Fibroblast of upper back skin (primary cell): ENCODE data around the gene BABAM1.
A peak's percentile ranks its signal among the peaks of the same experiment; 100 is the strongest.

Source experiments
- DNase-seq: peaks from one replicate; pipeline ENCODE4 v3.0.0-alpha.2; 2013

BABAM1 gene

GRCh38 chr19:17304386-17305215 lies 37.4 kb downstream of the BABAM1 start:
- no peak for DNase-seq

GRCh38 chr19:17305216-17305516 lies 37.9 kb downstream of the BABAM1 start:
- no peak for DNase-seq

- peak; percentile 99 for DNase-seq
These were observed 38.5 kb downstream of the BABAM1 start, which contains the start of gene MRPL34 for GRCh38 chr19:17305517-17306284. Gene MRPL34 (plus strand): TSS chr19:17305872. CDS start chr19:17305893, 21 bp downstream.

- DNase-seq: no peak
These were observed 39.1 kb downstream of the BABAM1 start for GRCh38 chr19:17306285-17306714.

DNA sequence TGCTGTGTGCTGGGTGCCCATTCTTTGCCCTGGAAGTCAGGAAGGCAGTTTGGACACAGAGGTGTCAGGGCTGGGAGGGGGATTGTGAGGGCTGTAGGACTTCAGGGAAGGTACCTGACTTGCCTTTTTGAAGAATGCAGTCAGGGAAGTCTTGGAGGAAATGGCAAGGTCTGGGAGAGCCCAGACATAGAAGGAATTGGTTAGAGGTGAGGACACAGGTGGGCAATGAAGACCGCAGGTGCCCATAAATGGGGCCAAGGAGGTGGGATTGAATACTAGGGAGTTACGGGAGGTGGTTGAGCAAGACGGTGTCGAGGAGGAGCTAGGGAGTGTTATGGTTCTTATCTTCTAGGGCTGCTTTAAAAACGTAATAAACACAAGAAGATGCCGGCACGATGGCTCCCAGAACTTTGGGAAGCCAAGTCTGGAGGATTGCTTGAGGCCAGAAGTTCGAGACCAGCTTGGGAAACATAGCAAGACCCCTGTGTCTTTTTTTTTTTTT lies 40.7 kb downstream of the BABAM1 start:
- DNase-seq: no peak

- peak; percentile 100 for DNase-seq
These were observed 42.1 kb downstream of the BABAM1 start, which contains the start of gene DDA1 for GRCh38 chr19:17309198-17309964. Gene DDA1 (plus strand): TSS chr19:17309563. CDS start chr19:17309655, 92 bp downstream.

GRCh38 chr19:17309965-17310461 lies 42.8 kb downstream of the BABAM1 start:
- no peak for DNase-seq

DNA sequence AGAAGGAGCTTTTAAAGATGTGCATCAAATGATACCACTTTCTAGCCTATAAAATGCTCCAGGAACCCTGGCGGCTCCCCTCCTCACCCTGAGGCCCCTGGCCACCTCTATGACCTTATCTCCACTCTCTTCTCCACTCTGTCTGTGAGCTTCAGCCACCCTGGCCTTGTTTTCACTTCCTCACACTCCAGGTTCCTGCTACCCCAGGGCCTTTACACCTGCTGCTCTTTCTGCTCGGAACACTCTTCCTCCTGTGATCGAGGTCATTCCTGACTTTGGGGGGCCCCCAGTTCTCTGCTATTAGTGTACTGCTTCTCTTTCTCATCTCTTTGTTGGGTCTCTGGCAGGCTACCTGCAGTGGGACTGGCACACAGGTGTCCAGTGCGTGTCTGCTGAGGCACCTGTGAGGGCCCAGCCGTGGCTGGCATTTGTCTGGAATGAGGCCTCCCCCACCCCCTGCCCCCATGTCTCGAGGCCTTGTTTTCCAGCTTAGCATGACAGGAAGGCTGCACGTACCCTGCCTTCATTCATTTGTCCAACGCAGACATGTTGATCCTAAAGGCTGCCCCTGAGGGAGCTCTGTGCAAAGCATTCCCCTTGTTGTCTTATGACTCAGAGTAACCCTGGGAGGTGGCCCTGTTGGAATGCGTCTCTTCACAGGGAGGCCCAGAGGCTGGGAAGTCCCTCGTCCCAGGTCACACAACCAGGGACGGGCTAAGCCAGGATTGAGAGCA lies 44.4 kb downstream of the BABAM1 start:
- DNase-seq: peak; percentile 55

DNA sequence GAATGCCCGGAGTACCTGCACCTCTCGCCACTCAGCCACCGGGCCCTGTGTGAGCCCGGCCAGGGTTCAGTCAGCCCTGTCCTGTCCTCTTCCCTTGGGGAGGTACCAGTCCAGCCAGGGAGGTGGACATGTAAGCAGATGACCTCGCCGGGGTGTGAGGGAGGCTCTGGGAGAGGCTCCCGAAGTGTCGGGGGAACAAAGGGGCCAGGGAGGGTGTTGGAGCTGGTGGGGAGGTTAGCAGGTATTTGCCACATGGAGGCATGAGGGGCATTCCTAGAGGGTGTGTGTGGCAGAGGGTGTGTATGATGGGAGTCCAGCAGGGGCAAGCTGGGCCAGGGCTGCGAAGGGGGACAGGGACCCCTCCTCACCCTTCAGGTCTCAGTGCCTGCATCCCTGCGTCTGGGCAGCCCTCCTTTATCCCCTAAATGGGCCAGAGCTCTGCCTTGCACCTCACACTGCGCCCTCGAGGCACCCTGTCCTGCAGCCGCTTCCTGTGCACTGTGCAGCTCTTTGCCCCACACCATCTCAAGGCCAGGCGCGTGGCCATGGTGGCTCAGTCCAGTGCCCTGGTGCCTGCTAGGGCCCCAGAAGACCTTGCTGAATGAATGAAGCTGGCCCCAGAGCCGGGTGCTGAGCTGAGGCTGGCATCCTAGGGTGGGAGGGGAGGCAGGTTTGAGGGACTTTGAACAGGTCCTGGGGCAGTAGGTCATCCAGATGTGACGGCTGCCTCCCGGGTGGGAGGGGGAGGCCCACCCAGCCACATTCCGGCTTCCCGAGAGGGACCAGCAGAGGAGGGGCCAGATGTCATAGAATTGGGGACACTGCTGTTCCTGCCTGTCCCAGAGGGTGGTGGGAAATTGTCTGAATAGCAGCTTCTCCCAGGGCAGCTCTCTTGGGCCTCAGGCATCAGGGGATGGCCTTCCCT lies 45.2 kb downstream of the BABAM1 start:
- DNase-seq: no peak

GRCh38 chr19:17314007-17314593 lies 46.9 kb downstream of the BABAM1 start:
- no peak for DNase-seq

GRCh38 chr19:17318966-17319365 lies 51.7 kb downstream of the BABAM1 start:
- no peak for DNase-seq

DNA sequence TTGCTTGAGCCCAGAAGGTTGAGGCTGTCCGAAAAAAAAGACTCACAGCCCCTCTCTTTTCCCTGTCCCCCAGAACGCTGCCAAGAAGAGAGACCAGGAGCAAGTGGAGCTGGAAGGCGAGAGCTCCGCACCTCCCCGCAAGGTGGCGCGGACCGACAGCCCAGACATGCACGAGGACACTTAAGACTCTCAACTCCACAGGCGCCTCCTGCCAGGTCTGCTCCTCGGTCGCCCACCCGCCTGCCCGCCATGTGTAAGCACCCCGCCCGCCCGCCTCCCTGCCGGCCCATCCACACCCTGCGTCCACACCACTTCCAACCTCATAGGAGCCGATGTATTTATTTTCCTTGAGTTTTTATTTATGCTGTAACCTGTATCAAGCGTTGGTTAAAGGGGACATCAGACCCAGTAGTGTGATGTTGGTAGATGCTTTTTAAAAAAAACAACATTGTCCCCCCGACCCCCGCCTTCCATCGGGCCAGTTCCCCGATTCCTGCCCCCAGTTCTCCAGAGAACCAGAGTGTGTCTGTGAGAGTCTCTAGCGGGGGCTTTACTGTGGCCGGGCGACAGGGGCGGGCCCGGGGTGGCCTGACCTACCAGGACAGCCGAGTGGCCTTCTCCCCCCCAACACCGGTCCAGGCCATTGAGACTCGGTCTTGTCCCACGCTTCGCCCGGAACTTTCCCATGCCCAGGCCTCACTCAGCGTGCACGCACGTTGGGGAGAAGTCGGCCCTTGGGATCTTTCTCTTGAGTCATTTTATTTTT lies 52.4 kb downstream of the BABAM1 start:
- no peak for DNase-seq

DNA sequence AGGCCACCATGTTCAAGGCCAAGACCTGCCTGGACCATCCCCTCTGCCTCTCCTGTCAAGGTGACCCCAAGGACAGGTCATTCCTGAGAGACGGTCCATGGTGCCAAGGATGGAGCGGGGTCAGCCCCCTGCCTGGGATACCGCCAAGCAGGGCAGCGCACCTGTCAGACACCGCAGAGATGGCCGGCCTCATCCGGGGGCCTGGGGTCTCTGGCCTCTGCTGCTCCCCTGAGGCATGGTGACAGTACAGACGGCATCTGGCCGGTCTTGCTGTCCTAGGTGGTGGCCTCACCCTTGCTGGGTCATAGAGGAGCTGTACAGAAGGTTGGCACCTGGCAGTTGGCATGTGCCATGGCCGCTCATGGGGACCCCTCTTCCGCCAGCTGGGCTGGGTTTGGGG lies 53.2 kb downstream of the BABAM1 start:
- no peak for DNase-seq

DNA sequence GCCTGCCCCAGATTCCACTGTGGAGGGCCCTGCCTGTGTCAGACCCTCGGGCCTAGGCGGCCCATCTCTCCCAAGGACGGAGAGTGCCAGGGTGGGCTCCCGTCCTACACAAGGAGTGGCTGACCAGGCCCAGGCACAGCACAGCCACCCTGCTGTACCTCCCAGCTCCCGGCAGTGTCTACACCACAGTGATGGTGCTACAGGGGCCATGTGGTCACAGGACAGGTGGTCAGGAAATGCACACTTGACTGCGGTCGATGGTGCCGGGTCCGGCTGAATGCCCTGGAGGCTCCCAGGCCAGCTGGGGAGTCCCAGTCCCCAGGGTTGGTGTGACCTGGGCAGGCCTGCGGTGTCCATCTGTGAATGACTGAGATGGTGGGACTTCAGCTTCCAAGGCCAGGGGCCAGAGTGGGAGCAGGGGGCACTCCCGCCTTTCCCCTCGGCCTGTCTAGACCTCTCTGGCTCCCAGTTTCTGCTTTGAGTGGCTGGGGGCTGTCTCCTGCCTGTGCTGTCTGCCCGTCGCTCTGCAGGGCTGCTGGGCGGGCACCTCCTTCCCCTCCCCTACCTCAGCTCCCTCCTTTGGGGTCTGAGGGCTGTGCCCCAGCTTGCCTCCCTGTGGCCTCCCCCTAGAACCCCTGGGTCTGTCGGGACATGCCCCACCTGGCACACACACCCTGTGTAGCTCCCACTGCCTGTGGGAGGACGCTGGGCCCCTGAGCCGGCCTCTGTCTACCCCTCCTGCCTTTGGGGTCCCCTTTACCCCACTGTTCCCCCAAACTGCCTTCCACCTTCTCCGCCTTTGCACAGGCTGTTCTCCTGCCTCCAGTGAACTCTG lies 54.6 kb downstream of the BABAM1 start:
- DNase-seq: no peak

- no peak for DNase-seq
These were observed 55.6 kb downstream of the BABAM1 start for GRCh38 chr19:17322854-17323253.

DNA sequence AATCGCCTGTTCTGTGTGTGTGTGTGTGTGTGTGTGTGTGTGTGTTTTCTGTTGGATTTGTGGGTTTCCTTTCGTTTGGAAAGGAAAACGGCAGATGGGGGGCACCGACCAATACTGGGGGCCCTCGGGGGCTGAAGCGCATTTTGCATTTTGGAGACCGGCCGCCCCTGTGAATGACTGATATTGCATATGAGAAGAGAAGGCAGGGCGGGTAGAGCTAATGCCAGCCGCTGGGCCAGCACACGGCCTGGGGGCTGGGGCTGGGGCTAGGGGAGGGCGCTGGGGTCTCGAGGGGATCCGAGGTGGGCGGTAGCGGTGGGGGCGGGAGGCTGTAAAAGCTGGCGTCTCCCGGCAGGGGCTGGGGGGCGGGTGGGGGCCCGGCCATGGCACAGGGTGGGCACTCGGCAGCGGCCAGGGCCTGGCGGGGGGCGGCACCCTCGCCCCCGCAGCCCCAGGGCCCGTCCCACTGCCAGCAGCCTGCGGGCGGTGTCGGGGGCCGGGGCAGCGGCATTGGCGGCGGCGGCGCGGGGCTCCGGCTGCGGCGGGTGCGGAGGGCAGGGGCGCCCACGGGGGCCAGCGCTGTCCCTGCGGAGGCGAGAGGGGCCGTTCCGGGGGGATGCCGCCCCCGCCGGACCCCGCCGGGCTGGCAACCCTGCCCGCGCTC lies 56.2 kb downstream of the BABAM1 start:
- DNase-seq: no peak

DNA sequence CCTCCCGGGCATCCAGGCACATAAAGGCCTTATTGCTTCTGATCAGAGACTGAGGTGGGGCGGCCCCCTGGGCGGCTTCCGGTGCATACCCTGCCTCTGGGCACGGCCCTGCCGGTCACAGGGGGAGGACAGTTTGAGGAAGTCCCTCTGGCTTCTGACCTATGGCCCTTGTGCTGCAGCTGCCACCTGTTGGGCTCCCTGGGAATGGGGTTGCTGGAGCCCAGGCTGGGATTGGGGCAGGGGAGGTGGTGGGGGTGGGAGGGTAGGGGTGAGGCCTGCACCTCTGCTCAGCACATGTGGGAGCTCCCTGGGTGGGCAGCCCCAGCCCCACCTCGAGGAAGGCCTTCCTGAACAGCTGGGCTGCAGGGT lies 56.7 kb downstream of the BABAM1 start:
- DNase-seq: no peak

DNA sequence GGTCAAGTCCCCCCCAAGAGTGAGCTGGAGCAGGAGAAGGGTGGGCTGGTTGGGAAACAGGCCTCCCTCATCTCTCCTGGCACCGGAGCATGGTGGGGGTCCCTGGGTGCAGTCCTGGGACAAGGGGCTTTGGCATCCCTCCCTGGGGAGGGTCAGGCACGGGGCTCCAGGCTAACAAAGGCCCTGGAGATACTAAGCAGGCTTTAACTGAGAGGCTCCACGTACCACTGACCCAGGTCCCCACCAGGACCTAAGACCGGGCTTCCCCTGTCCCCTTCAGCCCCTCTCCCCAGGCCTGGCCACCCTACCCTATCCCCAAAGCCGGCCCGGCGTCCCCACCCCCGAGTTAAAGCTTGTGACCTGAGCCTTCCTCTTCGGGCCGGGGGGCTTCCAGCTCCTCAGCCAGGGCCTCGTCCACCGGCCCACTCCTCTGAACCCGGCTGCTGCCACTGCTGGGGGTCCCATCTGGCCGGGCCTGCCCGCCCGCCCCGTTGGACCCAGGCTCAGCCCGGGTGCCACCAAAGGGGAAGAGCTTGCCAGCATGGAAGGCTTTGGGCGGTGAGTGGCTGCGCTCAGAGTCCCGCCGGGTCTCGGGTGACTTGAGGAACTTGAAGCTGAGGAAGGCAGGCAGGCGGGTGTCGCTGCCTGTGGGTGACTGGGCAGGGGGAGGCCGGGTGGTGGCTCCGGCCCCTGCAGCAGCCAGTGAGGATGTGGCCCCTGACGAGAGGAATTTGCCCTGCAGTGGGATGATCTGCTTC lies 57.3 kb downstream of the BABAM1 start:
- DNase-seq: no peak
